ENCODE measurements around the gene JUND.
A peak's percentile ranks its signal among the peaks of the same experiment; 100 is the strongest.

JUND gene

DNA sequence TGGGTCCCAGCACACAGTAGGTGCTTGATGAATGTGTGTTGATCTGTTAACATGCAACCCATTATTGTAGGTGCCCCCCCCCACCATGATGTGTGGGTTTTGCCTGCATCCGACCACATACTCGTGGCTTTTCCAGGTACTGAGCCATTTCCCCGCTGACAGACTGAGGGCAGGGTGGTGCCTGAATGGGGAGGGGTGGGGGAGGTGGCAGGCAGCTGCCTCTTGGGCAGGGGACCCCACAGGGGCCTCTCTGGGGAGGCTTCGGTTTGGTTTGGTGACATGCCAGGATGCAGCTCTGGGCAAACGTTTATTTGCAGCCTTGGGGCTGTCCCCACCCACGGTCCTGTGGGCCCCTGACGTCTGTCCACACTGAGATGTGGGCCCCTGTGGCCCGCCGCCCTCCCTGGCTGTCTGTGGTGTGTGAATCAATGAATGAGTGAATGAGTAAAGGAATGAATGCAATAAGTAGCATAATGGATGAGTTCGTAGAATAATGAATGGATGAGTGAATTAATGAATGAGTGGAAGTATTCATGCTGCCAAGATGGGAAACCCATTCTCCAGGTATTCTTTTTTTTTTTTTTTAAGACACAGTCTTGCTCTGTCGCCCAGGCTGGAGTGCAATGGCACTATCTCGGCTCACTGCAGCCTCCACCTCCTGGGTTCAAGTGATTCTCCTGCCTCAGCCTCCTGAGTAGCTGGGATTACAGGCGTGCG, 9.0 kb upstream of the JUND start:
- DNase-seq (ENCODE audit: low read depth in 1 of 2, low spot score in 1 of 2), result peak in 1 of 2 donors; percentile 79

DNA sequence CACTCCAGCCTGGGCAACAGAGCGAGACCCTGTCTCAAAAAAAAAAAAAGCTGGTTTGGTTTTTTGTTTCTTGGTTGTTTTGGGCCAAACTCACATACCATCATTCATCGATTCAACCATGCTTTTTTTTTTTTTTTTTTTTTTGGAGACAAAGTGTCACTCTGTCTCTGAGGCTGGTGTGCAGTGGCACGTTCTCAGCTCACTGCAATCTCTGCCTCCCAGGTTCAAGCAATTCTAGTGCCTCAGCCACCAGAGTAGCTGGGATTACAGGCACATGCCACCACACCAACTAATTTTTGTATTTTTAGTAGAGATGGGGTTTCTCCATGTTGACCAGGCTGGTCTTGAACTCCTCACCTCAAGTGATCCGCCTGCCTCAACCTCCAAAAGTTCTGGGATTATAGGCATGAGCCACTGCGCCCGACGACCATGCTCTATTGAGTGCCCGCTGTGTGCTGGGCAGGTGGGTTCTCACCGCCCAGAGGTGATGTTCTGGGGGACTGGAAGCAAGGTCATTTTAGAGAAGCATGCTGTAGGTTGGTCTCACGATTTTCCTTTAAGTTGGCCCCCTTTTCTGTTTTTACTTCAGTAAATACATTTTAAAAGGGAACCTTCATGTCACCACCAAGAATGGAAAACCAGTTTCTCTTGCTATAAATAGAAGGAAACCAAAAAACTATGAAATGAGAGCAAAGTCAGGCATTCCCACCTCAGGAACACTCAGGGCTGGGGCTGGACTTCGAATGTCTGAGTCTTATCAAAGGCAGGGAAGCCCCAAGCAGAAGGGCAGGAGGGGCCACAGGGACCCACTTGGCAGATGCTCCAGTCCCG, 8.3 kb upstream of the JUND start:
- no peak for DNase-seq (ENCODE audit: low read depth in 1 of 2, low spot score in 1 of 2)

DNA sequence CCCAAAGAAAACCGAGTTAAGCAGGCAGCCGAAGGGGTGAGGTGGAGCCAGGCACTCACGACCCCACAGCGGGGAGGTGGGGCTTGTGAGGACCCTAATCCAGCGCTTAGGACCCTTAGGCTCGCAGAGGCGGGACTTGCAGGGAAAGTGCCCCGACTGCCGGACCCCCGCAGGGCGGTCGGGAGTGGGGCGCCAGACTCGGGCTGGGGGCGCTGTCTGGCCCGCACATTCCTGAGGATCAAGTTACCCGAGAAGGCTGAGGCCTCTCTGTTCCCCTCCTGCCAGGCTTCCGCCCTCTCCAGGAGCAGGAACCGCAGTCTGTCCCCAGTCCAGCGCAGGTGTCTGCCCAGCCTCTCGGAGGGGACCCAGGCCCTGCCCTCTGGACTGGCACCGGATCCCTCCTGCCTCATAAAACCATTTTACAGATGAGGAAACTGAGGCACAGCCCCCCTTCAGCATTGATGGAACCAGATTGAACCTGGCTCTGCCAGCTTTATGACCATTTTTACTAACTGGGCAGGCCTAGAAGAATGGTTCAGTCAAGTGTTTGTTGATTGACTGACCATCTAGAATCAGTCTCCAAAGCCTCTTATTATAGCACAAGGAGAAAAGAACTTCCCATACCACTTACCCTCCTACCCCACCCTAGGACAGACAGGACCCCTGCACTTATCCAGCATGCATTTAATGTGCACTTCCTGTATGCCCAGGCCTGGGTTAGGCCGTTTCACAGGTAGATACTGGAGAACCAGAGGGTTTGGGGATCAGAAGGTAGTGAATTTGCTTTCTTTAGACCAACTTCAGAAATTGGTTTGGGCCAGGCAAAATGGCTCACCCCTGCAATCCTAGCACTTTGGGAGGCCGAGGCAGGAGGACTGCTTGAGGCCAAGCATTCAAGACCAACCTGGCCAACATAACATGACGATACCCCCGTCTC, 6.7 kb upstream of the JUND start:
- DNase-seq (ENCODE audit: low read depth in 1 of 2, low spot score in 1 of 2), result no peak

DNA sequence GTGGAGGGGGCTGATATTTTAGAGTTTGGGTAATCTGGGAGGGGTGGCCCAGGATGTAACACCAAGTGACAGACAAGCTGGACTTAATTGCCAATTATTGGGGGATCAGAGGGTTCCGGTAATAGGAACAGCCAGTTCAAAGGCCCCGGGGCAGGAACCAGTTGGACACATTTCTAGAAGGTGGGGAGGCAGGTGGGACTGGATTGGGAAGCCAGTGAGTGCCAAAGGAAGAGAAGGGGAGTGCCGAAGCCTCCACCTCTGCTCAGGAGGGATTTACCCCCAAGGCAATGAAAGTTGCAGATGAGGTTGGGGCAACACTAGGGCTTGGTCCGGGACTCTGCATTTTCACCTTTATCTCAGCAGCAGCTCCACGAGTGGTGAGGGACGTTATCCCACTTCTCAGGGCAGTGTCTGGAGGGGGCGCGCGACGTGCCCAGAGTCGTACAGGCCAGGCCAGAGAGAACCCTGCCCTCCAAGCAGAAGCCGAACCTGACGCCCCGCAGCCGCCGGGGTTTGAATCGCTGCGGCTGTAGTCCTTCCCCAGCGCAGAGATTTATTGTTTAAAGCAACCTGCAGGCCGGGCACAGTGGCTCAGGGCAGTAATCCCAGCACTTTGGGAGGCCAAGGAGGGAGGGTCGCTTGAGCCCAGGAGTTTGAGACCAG, 5.7 kb upstream of the JUND start:
- DNase-seq (ENCODE audit: low read depth in 1 of 2, low spot score in 1 of 2), result no peak

DNA sequence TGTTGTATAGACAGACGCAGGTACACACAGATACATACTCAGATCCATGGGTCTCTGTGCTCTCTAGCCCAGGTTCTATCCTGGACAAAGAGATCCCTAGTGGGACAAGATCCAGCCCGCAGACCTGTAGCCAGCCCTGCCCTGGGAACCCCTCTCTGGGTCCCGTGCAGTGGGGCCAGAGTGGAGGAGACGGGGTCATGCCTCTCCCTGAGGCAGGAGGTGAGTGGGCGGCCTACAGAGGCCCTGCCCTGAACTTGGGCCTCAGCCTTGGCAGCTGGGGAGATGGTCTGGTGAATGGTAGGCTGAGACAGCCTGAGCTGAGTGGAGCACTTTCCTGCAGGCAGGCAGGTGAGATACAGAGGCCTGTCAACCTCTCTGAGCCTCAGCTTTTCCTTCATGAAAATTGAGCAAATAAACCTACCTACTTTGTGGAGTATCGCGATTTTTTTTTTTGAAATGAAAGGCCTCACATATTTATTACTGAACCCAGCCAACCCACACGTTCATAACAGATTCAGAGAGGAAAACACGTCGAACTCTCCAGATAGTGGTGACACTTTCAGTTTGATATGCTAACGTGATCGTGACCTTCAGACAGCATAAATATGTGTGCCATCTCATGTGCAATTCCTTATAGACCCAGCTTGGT, 3.4 kb upstream of the JUND start:
- DNase-seq (ENCODE audit: low read depth in 1 of 2, low spot score in 1 of 2), result no peak

DNA sequence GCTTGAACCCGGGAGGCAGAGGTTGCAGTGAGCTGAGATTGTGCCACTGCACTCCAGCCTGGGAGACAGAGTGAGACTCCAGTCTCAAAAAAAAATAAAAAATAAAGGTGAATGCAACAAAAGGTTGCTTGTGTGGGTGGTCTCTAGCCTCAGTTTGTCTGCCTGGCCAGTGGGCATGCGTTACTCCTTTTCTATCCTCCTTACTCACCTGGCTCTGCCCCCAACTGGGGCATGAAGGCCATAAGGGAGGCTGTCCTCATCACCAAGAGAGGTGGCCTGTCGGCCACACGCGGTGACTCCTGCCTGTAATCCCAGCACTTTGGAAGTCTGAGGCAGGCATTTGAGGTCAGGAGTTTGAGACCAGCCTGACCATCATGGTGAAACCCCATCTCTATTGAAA, 1.9 kb upstream of the JUND start:
- no peak for DNase-seq (ENCODE audit: low read depth in 1 of 2, low spot score in 1 of 2)

DNA sequence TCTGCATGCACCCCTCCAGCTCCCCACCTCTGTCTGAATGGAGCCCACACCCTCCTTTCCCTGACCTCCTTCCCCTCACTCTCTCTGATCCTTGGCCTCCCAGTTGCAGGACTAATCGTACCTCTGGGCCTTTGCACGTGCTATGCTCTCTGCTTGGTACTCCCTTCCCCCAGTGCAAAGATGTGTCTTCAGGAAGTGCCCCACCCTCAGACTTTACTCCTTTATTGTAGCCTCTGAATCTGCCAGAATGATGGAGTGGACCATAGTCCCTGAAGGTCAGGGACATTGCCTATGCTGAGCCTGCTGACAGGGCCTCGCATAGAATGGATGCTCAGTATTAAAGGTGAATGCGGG, 1.3 kb upstream of the JUND start:
- no peak for DNase-seq (ENCODE audit: low read depth in 1 of 2, low spot score in 1 of 2)

DNA sequence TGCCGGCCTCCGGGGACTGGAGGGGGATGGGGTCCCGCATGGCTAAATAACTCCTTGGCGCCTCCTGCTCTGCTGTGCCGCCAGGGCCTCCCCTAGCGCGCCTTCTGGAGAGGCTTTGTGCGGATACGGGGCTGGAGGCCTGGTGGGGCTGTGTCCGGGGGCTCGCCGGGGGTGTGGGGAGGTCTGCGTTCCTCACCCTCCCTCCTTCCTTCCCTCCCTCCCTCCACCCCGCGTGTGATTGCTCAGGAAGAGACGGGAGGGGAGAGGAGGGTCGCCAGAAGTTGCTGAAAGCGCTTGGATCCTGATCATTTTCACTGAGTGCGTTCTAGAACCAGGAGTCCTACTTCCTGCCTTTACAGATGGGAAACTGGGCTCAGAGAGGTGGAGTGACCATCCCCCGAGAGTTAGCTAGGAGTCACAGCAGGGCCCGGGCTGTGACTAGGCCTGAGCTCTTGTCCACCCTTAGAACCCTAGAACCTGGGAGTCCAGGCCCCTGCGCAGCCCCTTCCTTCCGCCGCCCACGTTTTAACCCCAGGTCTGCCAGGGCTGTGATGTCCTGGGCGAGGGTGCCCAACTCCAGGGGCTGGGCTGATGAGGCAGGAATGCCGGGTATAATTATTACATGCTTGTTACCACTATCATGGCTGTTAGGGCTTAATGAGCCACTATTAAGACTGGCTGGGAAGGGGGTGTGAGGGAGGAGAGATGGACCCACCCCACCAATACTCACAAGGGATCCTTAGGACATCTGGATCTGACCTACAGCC, 782 bp upstream of the JUND start:
- no peak for DNase-seq (ENCODE audit: low read depth in 1 of 2, low spot score in 1 of 2)

DNA sequence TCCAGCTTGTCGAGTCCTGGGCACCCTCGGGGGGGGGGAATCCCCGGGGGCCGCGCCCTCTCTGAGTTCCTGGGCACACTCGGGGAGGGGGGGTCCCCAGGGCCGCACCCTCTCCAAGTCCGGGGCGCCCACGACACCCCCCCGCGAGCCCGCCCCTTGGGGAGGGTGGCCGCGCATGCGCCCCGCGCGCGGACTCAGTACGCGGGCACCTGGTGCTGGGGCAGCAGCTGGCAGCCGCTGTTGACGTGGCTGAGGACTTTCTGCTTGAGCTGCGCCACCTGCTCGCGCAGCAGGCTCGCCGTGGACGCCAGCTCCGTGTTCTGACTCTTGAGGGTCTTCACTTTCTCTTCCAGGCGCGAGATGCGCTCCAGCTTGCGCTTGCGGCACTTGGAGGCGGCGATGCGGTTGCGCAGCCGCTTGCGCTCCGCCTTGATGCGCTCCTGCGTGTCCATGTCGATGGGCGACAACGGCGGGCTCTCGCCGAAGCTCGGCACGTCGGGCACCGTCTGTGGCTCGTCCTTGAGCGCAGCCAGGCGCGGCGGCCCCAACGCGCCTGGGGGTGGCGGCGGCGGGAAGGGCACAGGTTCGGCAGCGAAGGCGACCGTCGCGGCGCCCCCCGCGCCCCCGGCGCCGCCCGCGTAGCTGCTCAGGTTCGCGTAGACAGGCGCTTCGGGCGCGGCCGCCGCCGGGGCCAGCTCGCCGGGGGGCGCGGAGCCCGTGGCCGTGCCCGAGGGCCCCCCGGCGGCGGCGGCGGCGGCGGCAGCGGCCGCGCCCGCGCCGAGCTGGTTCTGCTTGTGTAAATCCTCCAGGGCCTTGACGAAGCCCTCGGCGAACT, 958 bp downstream of the JUND start:
- peak; percentile 65 to 73 for DNase-seq (ENCODE audit: low read depth in 1 of 2, low spot score in 1 of 2)

DNA sequence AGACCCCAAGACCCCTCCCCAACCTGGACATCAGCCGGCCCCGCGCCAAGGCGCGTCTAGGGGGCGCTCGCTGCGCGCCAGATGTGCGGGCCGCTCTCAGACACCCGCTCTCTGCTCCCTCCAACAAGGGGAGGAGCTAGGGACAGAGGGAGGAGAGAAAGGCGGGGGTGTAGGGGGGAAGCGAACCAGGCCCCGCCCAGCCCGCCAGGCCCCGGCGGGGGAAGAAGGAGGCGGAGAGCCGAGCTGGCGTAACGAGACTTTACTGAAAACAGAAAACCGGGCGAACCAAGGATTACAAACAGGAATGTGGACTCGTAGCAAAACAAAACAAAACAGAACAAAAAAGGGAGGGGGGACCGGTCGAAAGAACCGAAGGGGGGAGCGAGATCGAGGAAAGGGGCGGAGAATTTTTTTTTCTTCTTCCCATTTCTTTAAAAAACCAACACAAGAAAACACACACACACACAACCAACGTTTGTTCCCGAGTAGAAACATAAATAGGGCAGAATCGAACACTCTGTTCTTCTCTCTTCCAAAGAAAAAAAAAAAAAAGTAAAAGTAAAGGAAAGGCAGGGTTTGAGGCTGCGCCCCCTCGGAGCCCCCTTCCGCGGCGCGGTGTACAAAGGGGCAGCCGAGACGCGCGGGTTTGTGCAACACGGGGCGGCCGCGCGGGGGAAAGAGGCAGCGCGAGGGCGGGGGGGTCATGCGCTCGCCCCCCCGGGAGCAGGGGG, 1.7 kb downstream of the JUND start:
- DNase-seq (ENCODE audit: low read depth in 1 of 2, low spot score in 1 of 2), result peak; percentile 84 to 87

DNA sequence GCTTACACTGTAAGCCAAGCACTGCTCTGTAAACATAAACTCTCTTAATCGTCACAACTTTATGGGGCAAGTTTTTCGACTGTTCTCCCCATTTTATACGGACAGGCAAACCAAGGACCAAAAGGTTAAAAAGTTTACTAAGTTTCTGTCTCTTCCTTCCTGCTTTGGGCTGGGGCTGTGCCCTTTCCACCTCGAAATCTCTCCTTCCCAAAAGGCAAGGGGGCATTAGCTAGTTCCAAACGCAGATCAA, 2.2 kb downstream of the JUND start:
- DNase-seq (ENCODE audit: low read depth in 1 of 2, low spot score in 1 of 2), result no peak

DNA sequence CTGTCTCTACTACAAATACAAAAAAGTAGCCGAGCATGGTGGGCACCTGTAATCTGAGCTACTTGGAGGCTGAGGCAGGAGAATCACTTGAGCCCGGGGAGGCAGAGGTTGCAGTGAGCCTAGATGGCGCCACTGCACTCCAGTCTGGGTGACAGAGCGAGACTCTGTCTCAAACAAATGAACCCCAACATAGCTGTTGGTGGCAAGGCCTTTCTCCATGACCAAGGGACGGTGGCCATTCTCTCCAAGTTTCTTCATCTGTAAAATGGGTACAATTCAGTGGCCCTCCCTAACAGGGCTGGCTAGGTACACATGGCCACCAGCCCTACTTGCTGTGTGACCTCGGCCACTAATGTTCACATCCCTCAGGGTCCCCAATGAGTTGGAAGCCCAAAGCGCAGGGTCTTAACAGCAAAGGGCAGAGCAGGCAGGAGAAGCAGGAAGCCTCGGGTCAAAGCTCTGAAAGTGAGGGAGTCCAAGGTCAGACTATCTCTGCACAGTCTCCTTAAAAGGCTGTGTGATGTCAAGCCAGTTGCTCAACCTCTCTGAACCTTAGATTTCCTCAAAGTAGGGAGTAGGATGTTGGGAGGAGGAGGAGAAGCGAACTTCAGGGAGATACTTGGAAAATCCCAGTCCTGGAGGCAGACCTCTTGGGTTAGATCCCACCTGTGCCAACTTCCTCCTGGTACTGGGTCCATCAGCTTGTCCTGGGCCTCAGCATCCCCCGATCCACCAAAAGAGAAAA, 2.7 kb downstream of the JUND start:
- no peak for DNase-seq (ENCODE audit: low read depth in 1 of 2, low spot score in 1 of 2)

DNA sequence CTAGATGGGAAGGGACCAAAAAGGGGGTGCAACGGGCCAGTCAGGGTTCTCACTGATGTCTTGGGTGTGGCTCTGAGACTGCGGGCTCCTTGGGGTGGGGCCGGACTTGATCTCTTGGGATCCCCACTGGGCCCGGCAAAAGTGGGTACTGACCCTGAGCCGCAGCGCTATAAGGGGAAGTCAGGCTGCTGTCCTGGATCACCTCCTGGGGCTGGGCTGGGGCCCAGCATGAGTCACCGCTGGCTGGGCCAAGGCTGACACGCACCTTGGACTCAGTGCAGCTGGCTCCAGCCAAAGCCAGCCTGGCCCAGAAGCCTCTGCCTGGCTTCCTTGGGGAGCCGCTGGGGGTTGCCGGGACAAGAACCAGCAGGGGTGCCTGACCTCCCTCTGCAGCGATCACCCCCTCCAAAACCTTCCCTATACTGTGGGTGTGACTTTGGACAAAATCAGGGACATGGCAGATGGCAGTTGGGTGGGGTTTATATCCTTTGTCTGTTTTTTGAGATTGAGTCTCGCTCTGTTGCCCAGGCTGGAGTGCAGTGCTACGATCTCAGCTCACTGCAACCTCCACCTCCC, 6.6 kb downstream of the JUND start:
- DNase-seq (ENCODE audit: low read depth in 1 of 2, low spot score in 1 of 2), result no peak

DNA sequence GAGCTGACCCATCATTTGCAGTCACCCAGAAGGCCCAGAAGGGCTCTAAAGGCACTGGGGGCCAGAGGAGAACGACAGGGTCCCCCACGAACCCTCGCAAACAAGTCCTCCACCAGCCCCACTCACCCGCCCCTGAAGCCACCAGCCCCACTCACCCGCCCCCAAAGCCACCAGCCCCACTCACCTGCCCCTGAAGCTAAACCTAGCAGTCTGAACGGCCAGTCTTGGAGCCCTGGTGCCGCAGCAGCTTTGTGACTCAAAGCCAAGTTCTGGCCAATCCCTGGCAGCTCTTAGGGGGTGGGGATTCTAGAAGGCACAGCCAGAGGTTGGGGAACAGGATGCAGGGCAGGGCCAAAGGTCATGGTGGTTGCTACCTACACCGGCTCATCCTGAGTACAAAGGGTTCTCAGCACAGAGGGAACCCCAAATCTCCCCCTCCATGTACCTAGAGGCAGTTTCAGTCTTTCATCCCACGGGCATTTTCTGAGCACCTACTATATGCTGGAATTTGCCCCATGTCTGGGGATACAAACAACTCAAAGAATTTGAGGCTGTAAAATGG, 7.1 kb downstream of the JUND start, which contains the start of gene IQCN:
TSS of gene IQCN (minus strand) at position 234 of the 562 bp plus-strand sequence. CDS start 4,974 bp downstream, outside the sequence.
- DNase-seq (ENCODE audit: low read depth in 1 of 2, low spot score in 1 of 2), result no peak

DNA sequence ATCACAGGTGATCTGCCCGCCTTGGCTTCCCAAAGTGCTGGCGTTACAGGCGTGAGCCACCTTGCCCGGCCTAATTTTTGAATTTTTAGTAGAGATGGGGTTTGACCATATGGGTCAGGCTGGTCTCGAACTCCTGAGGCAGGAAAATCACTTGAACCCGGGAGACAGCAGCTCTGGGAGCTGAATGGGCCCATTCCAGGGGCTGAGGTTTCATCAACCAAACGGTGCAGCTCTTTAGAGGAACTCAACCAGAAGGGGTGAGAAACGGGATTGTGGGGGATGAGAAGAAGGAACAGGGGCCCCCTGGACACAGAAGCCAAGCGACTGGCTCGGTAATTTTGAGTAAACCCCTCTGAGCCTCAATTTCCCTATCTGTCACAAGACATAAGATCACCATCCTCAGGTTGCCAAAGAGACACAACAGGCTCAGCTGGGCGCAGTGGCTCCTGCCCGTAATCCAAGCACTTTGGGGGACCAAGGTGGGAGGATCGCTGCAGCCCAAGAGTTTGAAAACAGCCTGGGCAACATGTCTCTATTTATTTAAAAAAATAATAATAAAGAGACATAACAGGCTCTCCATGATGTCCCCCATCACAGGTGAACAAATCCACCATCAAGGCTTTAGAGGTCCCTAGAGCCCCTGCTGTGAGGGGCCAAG, 7.7 kb downstream of the JUND start:
- DNase-seq (ENCODE audit: low read depth in 1 of 2, low spot score in 1 of 2), result no peak

DNA sequence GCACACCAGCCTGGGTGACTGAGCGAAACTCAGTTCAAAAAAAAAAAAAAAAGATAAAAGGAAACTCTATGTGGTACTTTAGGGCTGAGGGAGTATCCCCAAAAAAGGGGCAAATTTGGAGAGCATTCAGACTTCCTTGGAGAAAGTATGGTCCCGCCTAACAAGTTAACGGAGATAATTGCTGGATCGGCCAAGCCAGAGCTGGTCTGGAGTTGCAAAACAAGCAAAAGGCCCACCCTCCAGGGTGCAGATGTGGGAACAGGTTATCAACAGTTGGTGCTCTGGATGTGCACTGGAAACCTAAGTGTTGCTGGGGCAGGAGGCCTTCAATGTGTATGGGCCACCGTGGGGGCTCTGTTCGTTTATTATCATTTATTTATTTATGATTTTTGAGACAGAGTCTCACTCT, 10.0 kb downstream of the JUND start:
- no peak for DNase-seq (ENCODE audit: low read depth in 1 of 2, low spot score in 1 of 2)

DNA sequence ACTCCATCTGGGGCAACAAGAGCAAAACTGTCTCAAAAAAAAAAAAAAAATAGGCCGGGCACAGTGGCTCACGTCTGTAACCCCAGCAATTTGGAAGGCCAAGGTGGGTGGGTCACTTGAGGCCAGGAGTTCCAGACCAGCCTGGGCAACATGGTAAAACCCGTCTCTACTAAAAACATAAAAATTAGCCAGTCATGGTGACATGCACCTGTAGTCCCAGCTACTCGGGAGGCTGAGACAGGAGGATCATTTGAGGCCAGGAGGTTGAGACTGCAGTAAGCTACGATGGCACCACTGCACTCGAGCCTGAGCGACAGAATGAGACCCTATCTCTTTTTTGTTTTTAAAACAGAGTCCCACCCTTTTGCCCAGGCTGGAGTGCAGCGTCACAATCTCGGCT, 11.1 kb downstream of the JUND start:
- DNase-seq (ENCODE audit: low read depth in 1 of 2, low spot score in 1 of 2), result no peak
